Mucosa of descending colon (tissue), 3 donors: ENCODE data around the gene PPP1R3F. TPM values are rescaled to one million over a fixed set of nuclear protein-coding genes. Genes with fewer than 3 reads are reported as not detected.

Experiments
- ATAC-seq: fragments of 200-7000 bp; cut with Tn5 transposase; one replicate; pipeline ENCODE4 v1.9.1; 2020; ENCODE audit warnings: mild to moderate bottlenecking, moderate library complexity
- DNase-seq, 3 donors: peaks; one replicate each; pipeline ENCODE4 v3.0.0-alpha.2; 2020
- H3K36me3 ChIP-seq: fragments of 200-600 bp; one replicate; pipeline ENCODE4 v1.8.0; 2021; ENCODE audit warnings: low read depth, mild to moderate bottlenecking
- H3K4me1 ChIP-seq: fragments of 200-600 bp; one replicate; pipeline ENCODE4 v1.8.0; 2021; ENCODE audit warnings: low read depth, mild to moderate bottlenecking
- H3K4me3 ChIP-seq: fragments of 200-600 bp; one replicate; pipeline ENCODE4 v1.8.0; 2021; ENCODE audit warnings: mild to moderate bottlenecking
- H3K9me3 ChIP-seq: fragments of 200-600 bp; one replicate; pipeline ENCODE4 v1.8.0; 2021; ENCODE audit warnings: mild to moderate bottlenecking
- intact Hi-C, 2 donors: fragments of 100-400 bp; cut with DNase I in 1 of 2; cut with micrococcal nuclease in 1 of 2; formaldehyde crosslinking; loops; one replicate each; pipeline versions ENCODE4 v1.11.0 to v1.11.1; 2022; cut with DNase I, micrococcal nuclease
- total RNA-seq, 3 donors: library from RNA; stranded (reverse); fragmentation: NEBNext Ultra II Directional in 2 of 3; extraction: Animal tissue kit (Norgen Biotek cat#: 25700) in 2 of 3; gene quantifications; one replicate each; pipeline versions ENCODE4 v1.2.1 to v1.2.4, GENCODE V29; 2021 to 2023
- TF ChIP-seq, protein P1 (sequence below): fragments of 200-600 bp; IDR thresholded peaks from one replicate; pipeline ENCODE4 v1.8.0; 2022; ENCODE audit warnings: antibody characterized with exemption, mild to moderate bottlenecking
- donor health status: DM: no; HTN: no; CAD: no; lungs with moderate emphysema.
- donor health status: DM: no; HTN: no; CAD: no.
- donor health status: DM: no; HTN: yes; CAD: no.

PPP1R3F gene
- total RNA-seq, 3 donors from 2014 or later, result 2.3 to 8.3 (median 3.0) TPM

DNA sequence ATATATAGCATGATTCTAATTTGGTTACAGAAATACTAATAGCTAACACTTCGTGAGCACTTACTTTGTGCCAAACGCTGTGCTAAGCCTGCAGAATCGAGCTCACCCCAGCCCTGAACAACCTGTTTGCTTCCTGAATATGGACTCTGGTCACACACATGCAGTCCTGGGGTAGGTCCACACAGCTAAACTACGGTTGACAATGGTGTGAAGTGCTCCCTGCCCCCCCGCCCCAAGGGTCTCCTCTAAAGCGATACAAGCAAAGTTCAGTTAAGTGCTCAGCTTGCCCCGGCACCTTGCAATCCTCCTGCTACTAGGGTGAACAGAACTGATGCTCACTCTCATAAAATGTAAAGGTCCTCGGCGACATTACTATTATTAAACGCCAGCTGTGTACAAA lies 6.0 kb upstream of the PPP1R3F start:
- no peaks in the 10 kb centered on the region for H3K9me3 ChIP-seq
- TF ChIP-seq, protein P1, sequence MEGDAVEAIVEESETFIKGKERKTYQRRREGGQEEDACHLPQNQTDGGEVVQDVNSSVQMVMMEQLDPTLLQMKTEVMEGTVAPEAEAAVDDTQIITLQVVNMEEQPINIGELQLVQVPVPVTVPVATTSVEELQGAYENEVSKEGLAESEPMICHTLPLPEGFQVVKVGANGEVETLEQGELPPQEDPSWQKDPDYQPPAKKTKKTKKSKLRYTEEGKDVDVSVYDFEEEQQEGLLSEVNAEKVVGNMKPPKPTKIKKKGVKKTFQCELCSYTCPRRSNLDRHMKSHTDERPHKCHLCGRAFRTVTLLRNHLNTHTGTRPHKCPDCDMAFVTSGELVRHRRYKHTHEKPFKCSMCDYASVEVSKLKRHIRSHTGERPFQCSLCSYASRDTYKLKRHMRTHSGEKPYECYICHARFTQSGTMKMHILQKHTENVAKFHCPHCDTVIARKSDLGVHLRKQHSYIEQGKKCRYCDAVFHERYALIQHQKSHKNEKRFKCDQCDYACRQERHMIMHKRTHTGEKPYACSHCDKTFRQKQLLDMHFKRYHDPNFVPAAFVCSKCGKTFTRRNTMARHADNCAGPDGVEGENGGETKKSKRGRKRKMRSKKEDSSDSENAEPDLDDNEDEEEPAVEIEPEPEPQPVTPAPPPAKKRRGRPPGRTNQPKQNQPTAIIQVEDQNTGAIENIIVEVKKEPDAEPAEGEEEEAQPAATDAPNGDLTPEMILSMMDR, result no peak
- intact Hi-C loops, result no loop called here
- no peak overlapping the region for H3K4me3 ChIP-seq
- no peak for DNase-seq
- no peaks in the 10 kb centered on the region for H3K4me1 ChIP-seq
- no peaks in the 10 kb centered on the region for H3K36me3 ChIP-seq
- ATAC-seq, result no peak

DNA sequence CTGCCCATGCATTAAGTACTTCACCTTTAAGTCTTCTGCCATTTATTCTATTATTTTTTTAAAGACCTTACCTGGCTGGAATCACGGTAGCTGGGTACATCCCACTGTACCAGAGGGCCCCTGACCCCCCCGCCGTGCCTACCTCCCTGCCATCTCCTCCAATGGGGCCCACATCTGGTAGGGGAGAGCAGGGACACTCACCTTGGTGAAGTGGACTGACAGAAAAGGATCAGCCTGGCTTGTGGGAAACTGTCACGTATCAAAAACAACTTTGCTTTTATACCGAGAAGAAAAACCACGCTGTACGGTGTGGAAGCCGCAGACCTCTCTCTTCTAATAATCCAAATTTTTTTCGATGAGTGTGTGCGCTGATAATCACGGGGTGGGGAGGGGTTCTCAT lies 5.1 kb upstream of the PPP1R3F start, which contains the start of gene FOXP3:
FOXP3 (minus strand) TSS at position 251 of the 400 bp plus-strand sequence. CDS start 6,205 bp downstream, outside the sequence.
- no peaks in the 10 kb centered on the region for H3K4me1 ChIP-seq
- no peaks in the 10 kb centered on the region for H3K36me3 ChIP-seq
- no peak for DNase-seq
- H3K4me3 ChIP-seq, result no peak within 1 kb of the TSS
- TF ChIP-seq, protein P1, result no peak
- no peak for ATAC-seq
- intact Hi-C loops, result no loop called here
- H3K9me3 ChIP-seq, result no peaks in the 10 kb centered on the region

DNA sequence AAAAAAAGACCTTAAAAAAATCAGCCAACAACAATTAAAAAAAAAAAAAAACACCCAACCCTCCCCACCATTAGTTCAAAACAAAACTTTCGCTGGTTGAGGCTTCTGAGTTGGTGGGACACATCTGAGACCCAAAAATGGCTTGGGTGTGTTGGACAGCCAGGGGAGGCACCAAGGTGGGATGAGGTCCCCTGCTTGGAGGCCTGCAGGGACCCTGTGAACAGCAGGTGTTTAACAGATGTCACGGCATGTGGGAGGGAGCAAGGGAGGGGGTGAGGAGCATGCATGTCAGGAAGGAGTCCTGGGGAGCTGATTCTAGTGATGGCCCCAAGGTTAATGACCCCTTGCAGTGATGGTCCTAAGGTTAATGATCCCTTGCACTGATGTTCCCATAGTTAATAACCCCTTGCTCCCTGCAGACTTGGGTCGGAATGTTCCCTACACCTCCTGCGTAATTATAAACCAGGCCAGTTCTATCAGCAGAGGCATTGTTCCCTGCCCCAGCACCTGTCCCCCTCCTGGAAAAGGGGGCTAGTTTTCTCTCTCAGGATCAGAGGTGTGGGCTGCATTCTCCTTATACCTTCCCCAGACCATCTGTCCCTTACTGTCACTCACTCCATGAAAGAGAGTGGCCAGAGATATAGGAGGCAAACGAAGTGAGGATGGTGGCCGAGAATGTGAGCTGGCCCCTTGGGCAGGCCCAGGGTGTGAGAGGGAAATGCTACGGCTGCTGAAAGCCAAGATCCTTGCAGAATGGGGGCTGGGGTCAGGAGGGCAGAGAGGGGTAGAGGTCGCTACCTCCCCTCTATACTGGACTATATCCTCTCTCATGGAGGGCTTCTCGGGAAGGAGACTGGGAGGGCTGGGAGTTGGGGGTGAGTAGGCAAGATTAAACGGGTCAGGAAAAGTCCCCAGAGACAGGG lies 2.8 kb upstream of the PPP1R3F start:
- DNase-seq (no peak), ATAC-seq (no peak)
- H3K4me3 ChIP-seq, result no peak overlapping the region
- H3K4me1 ChIP-seq, result peaks cover 2% of the 10 kb centered on the region
- no peaks in the 10 kb centered on the region for H3K36me3 ChIP-seq
- TF ChIP-seq, protein P1, result no peak
- no peaks in the 10 kb centered on the region for H3K9me3 ChIP-seq
- intact Hi-C loops, result no loop called here

DNA sequence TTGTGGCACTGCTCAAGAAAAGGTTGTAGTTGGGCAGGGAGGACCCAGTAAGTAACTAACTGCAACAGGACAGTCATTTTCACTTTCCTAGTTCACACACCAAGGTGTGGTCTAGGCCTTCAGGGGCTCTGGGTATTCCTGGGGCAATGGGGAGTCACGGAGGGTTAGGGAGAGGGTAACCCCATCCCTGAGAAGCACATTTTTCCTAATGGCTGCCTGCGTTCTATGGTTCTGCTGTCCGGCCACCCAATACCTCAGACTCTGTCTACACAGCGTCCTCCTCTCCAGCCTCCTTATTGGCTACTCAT lies 937 bp upstream of the PPP1R3F start:
- DNase-seq (no peak), ATAC-seq (no peak)
- H3K36me3 ChIP-seq, result no peaks in the 10 kb centered on the region
- intact Hi-C loops, result no loop called here
- no peak overlapping the region for H3K4me3 ChIP-seq
- no peaks in the 10 kb centered on the region for H3K9me3 ChIP-seq
- TF ChIP-seq, protein P1, result no peak
- H3K4me1 ChIP-seq, result peaks cover 7% of the 10 kb centered on the region

DNA sequence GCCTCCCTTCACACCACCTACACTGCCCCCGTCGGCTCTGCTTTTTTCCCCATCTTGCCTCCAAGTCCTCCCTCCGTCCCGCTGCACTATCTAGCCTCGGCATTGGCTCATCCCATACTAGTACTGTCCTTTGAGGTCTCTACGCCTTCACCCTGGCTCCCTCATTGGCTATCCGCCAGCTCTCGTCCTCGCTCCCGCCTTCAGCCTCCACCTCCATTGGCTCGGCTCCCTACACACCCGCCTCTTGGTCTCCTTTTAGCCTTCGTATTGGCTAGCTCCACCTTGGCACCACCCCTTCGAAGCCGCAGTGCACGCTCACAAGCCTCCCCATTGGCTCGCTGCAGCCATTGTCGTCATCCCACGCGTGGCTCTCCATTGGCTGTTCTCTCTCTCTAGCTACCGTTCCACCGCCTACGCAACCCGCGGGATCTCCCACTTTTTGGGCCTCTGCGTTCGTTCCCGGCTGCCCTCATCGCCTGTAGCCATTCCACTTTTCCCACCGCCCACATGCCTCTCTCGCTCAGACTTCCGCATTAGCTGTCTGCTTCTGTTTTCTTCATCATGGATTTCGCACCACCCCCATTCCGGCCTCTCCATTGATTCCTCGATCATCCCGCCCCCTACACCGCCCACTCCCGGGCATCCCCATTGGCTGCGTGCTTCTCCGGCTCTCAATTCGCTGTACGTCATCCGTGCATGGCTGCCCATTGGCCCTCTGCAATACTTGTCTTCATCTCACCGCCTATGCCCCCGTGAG lies 405 bp upstream of the PPP1R3F start:
- TF ChIP-seq, protein P1, result no peak
- ATAC-seq, result peak; percentile 92
- Histone ChIP-seq H3K4me1 (peaks cover 7% of the 10 kb centered on the region), H3K9me3 (no peaks in the 10 kb centered on the region), H3K36me3 (no peaks in the 10 kb centered on the region), H3K4me3 (peak overlapping the region; percentile 42)
- intact Hi-C loops, result no loop called here
- peak; percentile 94 to 98 (median 94) for DNase-seq
